HG02943 (cell line): ENCODE data around the gene GRB2.
"Not testable (repeated sequence)": the region's sequence is repeated elsewhere in the genome, so short reads cannot be mapped to it uniquely, and the experiment has no call there.

ENCODE experiments used
- ATAC-seq: cut with Tn5 transposase; IDR thresholded peaks from one replicate; pipeline ENCODE4 v1.9.1; 2021; ENCODE audit warnings: mild to moderate bottlenecking, low read depth, moderate library complexity; ENCODE audit not compliant: unreplicated experiment

GRB2 gene

GRCh38 chr17:75390982-75391381 is 14.5 kb downstream of the GRB2 start:
- ATAC-seq = no peak

- no peak for ATAC-seq
Measured at GRCh38 chr17:75388476-75389030, 16.9 kb downstream of the GRB2 start.

- no peak for ATAC-seq
Measured at GRCh38 chr17:75387771-75388170, 17.7 kb downstream of the GRB2 start.

- ATAC-seq = no peak
Measured at GRCh38 chr17:75386430-75386829, 19.0 kb downstream of the GRB2 start.

- no peak for ATAC-seq
Measured at GRCh38 chr17:75384751-75385150, 20.7 kb downstream of the GRB2 start.

GRCh38 chr17:75383842-75384195 is 21.7 kb downstream of the GRB2 start:
- ATAC-seq = no peak

GRCh38 chr17:75380750-75381149 is 24.7 kb downstream of the GRB2 start:
- no peak for ATAC-seq

GRCh38 chr17:75380315-75380714 is 25.2 kb downstream of the GRB2 start:
- ATAC-seq = no peak

- ATAC-seq = not testable (repeated sequence)
Measured at GRCh38 chr17:75379426-75379825, 26.1 kb downstream of the GRB2 start.

- no peak for ATAC-seq
Measured at GRCh38 chr17:75373280-75373679, 32.2 kb downstream of the GRB2 start.

GRCh38 chr17:75371981-75372380 is 33.5 kb downstream of the GRB2 start:
- no peak for ATAC-seq

GRCh38 chr17:75371339-75371738 is 34.1 kb downstream of the GRB2 start:
- no peak for ATAC-seq

- no peak for ATAC-seq
Measured at GRCh38 chr17:75370286-75370915, 35.1 kb downstream of the GRB2 start.

GRCh38 chr17:75367838-75368789 is 37.4 kb downstream of the GRB2 start:
- not testable (repeated sequence) for ATAC-seq

GRCh38 chr17:75367312-75367711 is 38.2 kb downstream of the GRB2 start:
- ATAC-seq = no peak

- ATAC-seq = no peak
Measured at GRCh38 chr17:75366432-75366831, 39.0 kb downstream of the GRB2 start.

- ATAC-seq = no peak
Measured at GRCh38 chr17:75365931-75366275, 39.6 kb downstream of the GRB2 start.

GRCh38 chr17:75365009-75365930 is 40.2 kb downstream of the GRB2 start:
- ATAC-seq = no peak

- ATAC-seq = no peak
Measured at GRCh38 chr17:75364078-75364477, 41.4 kb downstream of the GRB2 start.

GRCh38 chr17:75361996-75362395 is 43.5 kb downstream of the GRB2 start:
- ATAC-seq = no peak

GRCh38 chr17:75361344-75361743 is 44.1 kb downstream of the GRB2 start:
- ATAC-seq = no peak
